GM12878 (cell line): ENCODE results near the gene ABHD8. TPM values are rescaled to one million over a fixed set of nuclear protein-coding genes. Genes with fewer than 3 reads are reported as not detected.

Experiments
- ATAC-seq: fragments of 200-7000 bp; cut with Tn5 transposase; 3 replicates; pipeline ENCODE4 v1.9.1; 2020; ENCODE audit warnings: mild to moderate bottlenecking, moderate library complexity
- BruUV-seq: library from RNA; stranded (reverse); fragments of 400-500 nt; replicated peaks from 2 replicates; lab custom pipeline; 2021; lab: Mats Ljungman, UMichigan
- CTCF ChIA-PET: fragments of 300-600 bp; sonication (Branson Sonifier 250); formaldehyde crosslinking; extraction: SDS; loops from one replicate; lab custom pipeline; 2021; ENCODE audit warnings: inconsistent platforms; lab: Yijun Ruan, JAX
- POLR2A ChIA-PET: fragments of 350-600 bp; formaldehyde crosslinking; extraction: SDS; loops from one replicate; lab custom pipeline; 2021; ENCODE audit warnings: inconsistent platforms; lab: Charles Lee
- RAD21 ChIA-PET: fragments of 300-600 bp; sonication (Branson Sonifier 250); formaldehyde crosslinking; loops from one replicate; lab custom pipeline; 2023; ENCODE audit warnings: antibody characterized with exemption; ENCODE audit not compliant: unreplicated experiment; lab: Charles Lee
- SMC1A ChIA-PET: fragments of 300-600 bp; sonication (Branson Sonifier 250); formaldehyde crosslinking; loops from one replicate; lab custom pipeline; 2023; ENCODE audit not compliant: unreplicated experiment, uncharacterized antibody; lab: Charles Lee
- DNase-seq: peaks from one replicate; pipeline ENCODE4 v3.0.0-alpha.2; 2011; ENCODE audit warnings: low read depth, low spot score
- FAIRE-seq: peaks from 3 replicates; lab custom pipeline; 2011; peaks lifted over from hg19 to GRCh38; lab: Jason Lieb, UNC
- H2AFZ ChIP-seq: 2 replicates; pipeline ENCODE4 v1.6.0; 2011; ENCODE audit warnings: low read depth, low read length, control low read depth; ENCODE audit not compliant: control insufficient read depth
- H3K27ac ChIP-seq: 2 replicates; pipeline ENCODE4 v1.5.1; 2011; ENCODE audit warnings: control low read depth; ENCODE audit not compliant: control insufficient read depth, insufficient read depth
- H3K27me3 ChIP-seq, 2 experiments: replicated peaks in 1 of 2; 2 replicates each; pipeline versions ENCODE4 v1.6.0 to v1.6.1; 2011; ENCODE audit warnings: low read length in 1 of 2; ENCODE audit not compliant: control insufficient read depth in 2 of 2, insufficient read depth in 2 of 2
- H3K36me3 ChIP-seq, 2 experiments: 2 replicates each; pipeline ENCODE4 v1.5.1; 2011; ENCODE audit warnings: low read length in 1 of 2; ENCODE audit not compliant: control insufficient read depth in 2 of 2, insufficient read depth in 2 of 2
- H3K4me1 ChIP-seq: 2 replicates; pipeline ENCODE4 v1.6.1; 2011; ENCODE audit warnings: mild to moderate bottlenecking, low read length, moderate library complexity, mixed read lengths; ENCODE audit not compliant: control insufficient read depth, insufficient read depth
- H3K4me2 ChIP-seq: 2 replicates; pipeline ENCODE4 v1.6.0; 2011; ENCODE audit warnings: control low read depth; ENCODE audit not compliant: control insufficient read depth, insufficient read depth
- H3K4me3 ChIP-seq: fragments of 200-600 bp; sonication (generic); 2 replicates; pipeline ENCODE4 v1.5.1; 2016
- H3K79me2 ChIP-seq: 2 replicates; pipeline ENCODE4 v1.6.0; 2011; ENCODE audit warnings: low read length; ENCODE audit not compliant: control insufficient read depth, insufficient read depth
- H3K9ac ChIP-seq: 2 replicates; pipeline ENCODE4 v1.8.0; 2011; ENCODE audit warnings: low read length, control low read depth, mixed read lengths; ENCODE audit not compliant: control insufficient read depth, insufficient read depth
- H3K9me3 ChIP-seq: replicated peaks from 3 replicates; pipeline ENCODE4 v1.5.1; 2011; ENCODE audit warnings: mild to moderate bottlenecking, low read length; ENCODE audit not compliant: control insufficient read depth, insufficient read depth
- H4K20me1 ChIP-seq: 2 replicates; pipeline ENCODE4 v1.6.0; 2011; ENCODE audit not compliant: control insufficient read depth, insufficient read depth
- E4F1 ChIP-seq: fragments of 450-650 bp; IDR thresholded peaks from 2 replicates; pipeline ENCODE4 v1.6.1; 2018; ENCODE audit warnings: borderline replicate concordance, mild to moderate bottlenecking; ENCODE audit not compliant: partially characterized antibody
- HSF1 ChIP-seq: fragments of 150-350 bp; IDR thresholded peaks from 2 replicates; pipeline ENCODE4 v1.6.1; 2014; ENCODE audit warnings: mild to moderate bottlenecking, low read depth, low read length
- TCF7 ChIP-seq: IDR thresholded peaks from 2 replicates; pipeline ENCODE4 v1.6.1; 2014; ENCODE audit warnings: antibody characterized with exemption, borderline replicate concordance
- WGBS: methylation state at CpG from one replicate; pipeline ENCODE4 v1.1.6; 2016; ENCODE audit warnings: low lambda C conversion rate; ENCODE audit not compliant: insufficient replicate concordance, insufficient coverage; ENCODE audit errors: missing lambda C conversion rate; 5-methylcytosine and 5-hydroxymethylcytosine counted together
- in situ Hi-C: fragments of 300-500 bp; cut with MboI; formaldehyde crosslinking; loops from 9 replicates; pipeline ENCODE4 v1.14.3; 2018; ENCODE audit warnings: mixed read lengths
- intact Hi-C: fragments of 100-400 bp; cut with micrococcal nuclease; formaldehyde crosslinking; loops from one replicate; pipeline ENCODE4 v1.14.2; 2022; ENCODE audit not compliant: unreplicated experiment
- polyA plus RNA-seq, 11 experiments: library from polyadenylated mRNA; depleted of rRNA in 4 of 11; unstranded in 6 of 11; stranded (reverse) in 5 of 11; fragments of >200 nt; fragmentation: Nextera tagmentation in 4 of 11; fragmentation: Illumina TruSeq in 1 of 11; extraction: Ambion mirVana in 4 of 11; extraction: Trizol in 1 of 11; gene quantifications; 1 replicate in 1 of 11; 2 replicates in 10 of 11; pipeline versions ENCODE4 v1.2.1 to v1.2.3, GENCODE V29; 2011 to 2016; ENCODE audit warnings: inconsistent platforms in 2 of 11, missing spikeins in 2 of 11, low read depth in 1 of 11
- total RNA-seq, 4 experiments: library from RNA; depleted of rRNA in 3 of 4; stranded (reverse); fragments of >200 nt in 3 of 4; fragmentation: Illumina TruSeq in 1 of 4; extraction: Trizol in 1 of 4; gene quantifications; 2 replicates each; pipeline versions ENCODE4 v1.2.1 to v1.2.3, GENCODE V29; 2013 to 2021

ABHD8 gene
- total and polyA plus RNA-seq, 10 of the 15 experiments (the other 5 are each of a cell fraction or from before 2014, with no cell fraction given): 0.03 to 12.5 (median 6.0) TPM

- H3K79me2 ChIP-seq: peaks cover 13% of the 10 kb centered on the region
- no peaks in the 10 kb centered on the region for H3K9me3 ChIP-seq
- WGBS: 87% methylated on average over 12 of the region's 12 CpGs
- H3K27ac ChIP-seq: no peak overlapping the region
- no peaks in the 10 kb centered on the region for H3K36me3 ChIP-seq
- ChIA-PET CTCF (interaction anchor here (0.7 to 5.0 kb wide), 20 partner anchors 8 to 237 kb away, joined by 3 to 43 read pairs (median 4); partner anchors contain the start of genes ANO8, BABAM1, BST2 and CCDC194), RAD21 (interaction anchor here (0.5 to 1.5 kb wide), 15 partner anchors 8 to 537 kb away, joined by 3 to 14 read pairs (median 4); partner anchors contain the start of genes ANO8, BABAM1 and MVB12A), SMC1A (interaction anchor here (0.8 to 2.1 kb wide), 9 partner anchors 10 to 147 kb away, joined by 3 to 8 read pairs (median 4); partner anchors contain the start of genes ANO8 and USE1), POLR2A (interaction anchor here (0.6 to 2.9 kb wide), 20 partner anchors 12 to 1247 kb away, joined by 3 to 12 read pairs (median 4); partner anchors contain the start of genes ANO8, BABAM1, BST2 and OCEL1)
- no TSS peak for BruUV-seq
- in situ Hi-C loops (no loop called here), intact Hi-C loops (loop anchor here (10.0 kb wide), 1 partner anchor 410 kb away; no protein-coding TSS in a partner anchor)
- no peak for DNase-seq
- H3K4me1 ChIP-seq: peaks cover 16% of the 10 kb centered on the region
- H4K20me1 ChIP-seq: no peaks in the 10 kb centered on the region
- FAIRE-seq: no peak
- no peak overlapping the region for H2AFZ ChIP-seq
- peak overlapping the region; percentile 88 for H3K4me2 ChIP-seq
- peak overlapping the region; percentile 4; the same call in 1 of the 2 replicates for H3K9ac ChIP-seq
- no peak overlapping the region for H3K4me3 ChIP-seq
- no peaks in the 10 kb centered on the region for H3K27me3 ChIP-seq
- TF ChIP-seq TCF7: no peak
- TF ChIP-seq, all 136 proteins: peak for 0
- no peak for ATAC-seq
Measured at GRCh38 chr19:17304386-17305215, 1.4 kb upstream of the ABHD8 start.

GRCh38 chr19:17303940-17304267, 679 bp upstream of the ABHD8 start:
- Histone ChIP-seq H3K4me1 (peaks cover 16% of the 10 kb centered on the region), H3K9ac (peak overlapping the region; percentile 4; the same call in 1 of the 2 replicates), H4K20me1 (no peaks in the 10 kb centered on the region), H3K27me3 (no peaks in the 10 kb centered on the region), H3K36me3 (no peaks in the 10 kb centered on the region), H3K4me3 (no peak overlapping the region), H3K4me2 (peak overlapping the region; percentile 97), H3K9me3 (no peaks in the 10 kb centered on the region), H3K27ac (peak overlapping the region; percentile 22; the same call in 1 of the 2 replicates), H3K79me2 (peaks cover 11% of the 10 kb centered on the region)
- FAIRE-seq: no peak
- SMC1A ChIA-PET: interaction anchor here (0.7 to 1.7 kb wide), 5 partner anchors 12 to 229 kb away, joined by 3 to 4 read pairs (median 3); partner anchors contain the start of gene USE1
- in situ Hi-C loops: no loop called here
- 79% methylated on average over 12 of the region's 12 CpGs for WGBS
- intact Hi-C loops: loop anchor here (10.0 kb wide), 1 partner anchor 409 kb away; no protein-coding TSS in a partner anchor
- POLR2A ChIA-PET: interaction anchor here (0.8 to 2.9 kb wide), 6 partner anchors 11 to 102 kb away, joined by 3 to 12 read pairs (median 4); partner anchors contain the start of genes ANO8, BABAM1, BST2 and OCEL1
- no peak for ATAC-seq
- DNase-seq: no peak
- RAD21 ChIA-PET: interaction anchor here (0.8 to 1.5 kb wide), 5 partner anchors 9 to 85 kb away, joined by 3 to 7 read pairs (median 5); partner anchors contain the start of gene BABAM1
- no TSS peak for BruUV-seq
- CTCF ChIA-PET: interaction anchor here (0.7 to 5.0 kb wide), 9 partner anchors 10 to 236 kb away, joined by 3 to 43 read pairs (median 4); partner anchors contain the start of genes ANO8, BABAM1 and CCDC194
- 0 out of 2 replicates have a peak, but pooled peaks have one; percentile 0 for TF ChIP-seq HSF1
- no peak for TF ChIP-seq E4F1
- TF ChIP-seq, all 136 proteins: peak for 1
- peak overlapping the region; percentile 67 for H2AFZ ChIP-seq
